ENCODE data around the gene WDR18.

GRCh38 chr19:999379-999719 lies 15.2 kb downstream of the WDR18 start:
- TF ChIP-seq EP300 (IDR thresholded peaks at IDR 0.05; ENCODE audit: borderline replicate concordance in 1 of 2, low read depth in 2 of 2, low read length in 2 of 2) = no peak
- TF ChIP-seq TAF1 (IDR thresholded peaks at IDR 0.05; ENCODE audit: low read depth, low read length) = no peak
- no peak for TF ChIP-seq SIN3A (conservative IDR thresholded peaks at IDR 0.05 in 1 of 2, IDR thresholded peaks at IDR 0.05 in 1 of 2; ENCODE audit: low read depth in 1 of 2, low read length in 2 of 2)
- TF ChIP-seq CTCF (IDR thresholded peaks at IDR 0.05; ENCODE audit: control extremely low read depth in 1 of 3, insufficient read depth in 1 of 3, low read depth in 1 of 3, low read length in 3 of 3) = no peak
- TF ChIP-seq POLR2AphosphoS5 (IDR thresholded peaks at IDR 0.05; ENCODE audit: low read depth, low read length) = no peak

Data from H1 (cell line).